Activated CD8-positive, alpha-beta memory T cell treated with anti-CD3 and anti-CD28 coated beads, Interleukin-2, amount 10 ng/mL, durations not matched to agents 7 days and 5 days (primary cell): ENCODE measurements around the gene PCMTD2. TPM values are rescaled to one million over a fixed set of nuclear protein-coding genes. Genes with fewer than 3 reads are reported as not detected.
"Not testable (repeated sequence)": the region's sequence is repeated elsewhere in the genome, so short reads cannot be mapped to it uniquely, and the experiment has no call there.

Source experiments
- ATAC-seq: fragments of 150-1000 bp; cut with Tn5 transposase; one replicate; pipeline ENCODE4 v1.10.0; 2021; ENCODE audit warnings: moderate library complexity
- CTCF ChIA-PET: fragments of 350-600 bp; sonication (Branson Sonifier 250); formaldehyde crosslinking; loops from one replicate; lab custom pipeline; 2021; ENCODE audit warnings: antibody characterized with exemption; lab: Charles Lee
- DNase-seq: peaks from one replicate; pipeline ENCODE4 v3.0.0-alpha.2; 2020
- H3K27ac Mint-ChIP-seq: one replicate; pipeline ENCODE4 v1.8.0; 2021; ENCODE audit warnings: mild to moderate bottlenecking, mixed read lengths
- H3K27me3 Mint-ChIP-seq: one replicate; pipeline ENCODE4 v1.8.0; 2021; ENCODE audit warnings: mixed read lengths
- H3K36me3 Mint-ChIP-seq: one replicate; pipeline ENCODE4 v1.8.0; 2021; ENCODE audit warnings: mild to moderate bottlenecking, mixed read lengths
- H3K4me1 Mint-ChIP-seq: one replicate; pipeline ENCODE4 v1.8.0; 2021; ENCODE audit warnings: mixed read lengths
- H3K4me3 Mint-ChIP-seq: one replicate; pipeline ENCODE4 v1.8.0; 2021; ENCODE audit warnings: mild to moderate bottlenecking, moderate library complexity, mixed read lengths
- H3K9me3 Mint-ChIP-seq: one replicate; pipeline ENCODE4 v1.8.0; 2022; ENCODE audit warnings: low read depth, mixed read lengths
- total RNA-seq, 2 experiments: library from RNA; stranded (reverse); gene quantifications; one replicate each; pipeline ENCODE4 v1.2.3, GENCODE V29; 2021

PCMTD2 gene
- total RNA-seq, 2 experiments from 2014 or later = 28.1 to 38.5 TPM

DNA sequence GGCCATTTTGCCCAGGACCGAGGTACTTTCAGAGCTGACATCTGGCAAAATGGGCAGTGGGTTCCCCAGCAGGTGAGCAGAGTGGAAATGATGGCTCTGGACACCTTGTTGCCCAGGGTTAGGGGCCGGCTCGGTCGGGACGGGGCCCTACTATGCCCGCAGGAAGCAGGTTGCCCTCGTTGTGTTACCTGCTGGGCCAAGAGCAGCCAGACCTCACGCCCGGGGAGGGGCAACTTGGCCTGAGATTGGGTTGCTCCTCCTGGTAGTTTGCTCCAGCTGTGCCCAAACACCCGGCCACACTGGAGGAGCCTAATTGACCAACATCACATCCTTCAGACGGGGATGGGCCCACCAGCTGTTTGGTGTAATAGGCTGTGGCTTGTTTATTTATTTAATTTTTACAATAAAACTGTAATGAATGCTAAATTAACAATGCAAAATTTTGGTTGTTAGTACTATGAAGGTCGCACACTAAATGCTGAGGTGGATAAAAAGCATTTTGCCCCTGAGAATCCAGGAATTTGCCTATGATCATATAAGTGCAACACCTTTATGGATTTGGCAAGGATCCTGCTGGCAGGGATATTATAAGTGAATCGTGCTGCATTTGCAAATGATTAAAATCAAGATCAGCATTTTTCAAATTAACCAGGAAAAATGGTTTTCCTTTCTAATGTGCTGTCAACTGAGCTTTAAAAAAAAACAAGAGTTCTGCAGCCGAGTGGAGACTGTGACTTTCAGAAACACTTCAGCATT, 26.6 kb upstream of the PCMTD2 start:
- no peak for ATAC-seq

GRCh38 chr20:64229507-64230061, 26.0 kb upstream of the PCMTD2 start:
- no peak for ATAC-seq
- H3K4me3 Mint-ChIP-seq = no peak overlapping the region
- H3K36me3 Mint-ChIP-seq = no peaks in the 10 kb centered on the region
- H3K27me3 Mint-ChIP-seq = no peaks in the 10 kb centered on the region
- H3K4me1 Mint-ChIP-seq = peaks cover under 1% of the 10 kb centered on the region
- CTCF ChIA-PET = no interaction called here
- no peak for DNase-seq
- no peak overlapping the region for H3K27ac Mint-ChIP-seq
- H3K9me3 Mint-ChIP-seq = no peaks in the 10 kb centered on the region

More for the DNA sequence above, 26.6 kb upstream of the PCMTD2 start:
- Mint-ChIP-seq H3K4me3 (no peak overlapping the region), H3K4me1 (peaks cover 2% of the 10 kb centered on the region), H3K9me3 (no peaks in the 10 kb centered on the region), H3K27ac (no peak overlapping the region), H3K36me3 (no peaks in the 10 kb centered on the region), H3K27me3 (no peaks in the 10 kb centered on the region)
- no peak for DNase-seq
- CTCF ChIA-PET = no interaction called here

- Mint-ChIP-seq H3K4me3 (no peak overlapping the region), H3K4me1 (no peaks in the 10 kb centered on the region), H3K27ac (no peak overlapping the region), H3K9me3 (no peaks in the 10 kb centered on the region), H3K36me3 (no peaks in the 10 kb centered on the region), H3K27me3 (no peaks in the 10 kb centered on the region)
- DNase-seq (no peak), ATAC-seq (no peak)
- CTCF ChIA-PET = no interaction called here
These were observed 24.9 kb upstream of the PCMTD2 start for GRCh38 chr20:64230461-64231145.

DNA sequence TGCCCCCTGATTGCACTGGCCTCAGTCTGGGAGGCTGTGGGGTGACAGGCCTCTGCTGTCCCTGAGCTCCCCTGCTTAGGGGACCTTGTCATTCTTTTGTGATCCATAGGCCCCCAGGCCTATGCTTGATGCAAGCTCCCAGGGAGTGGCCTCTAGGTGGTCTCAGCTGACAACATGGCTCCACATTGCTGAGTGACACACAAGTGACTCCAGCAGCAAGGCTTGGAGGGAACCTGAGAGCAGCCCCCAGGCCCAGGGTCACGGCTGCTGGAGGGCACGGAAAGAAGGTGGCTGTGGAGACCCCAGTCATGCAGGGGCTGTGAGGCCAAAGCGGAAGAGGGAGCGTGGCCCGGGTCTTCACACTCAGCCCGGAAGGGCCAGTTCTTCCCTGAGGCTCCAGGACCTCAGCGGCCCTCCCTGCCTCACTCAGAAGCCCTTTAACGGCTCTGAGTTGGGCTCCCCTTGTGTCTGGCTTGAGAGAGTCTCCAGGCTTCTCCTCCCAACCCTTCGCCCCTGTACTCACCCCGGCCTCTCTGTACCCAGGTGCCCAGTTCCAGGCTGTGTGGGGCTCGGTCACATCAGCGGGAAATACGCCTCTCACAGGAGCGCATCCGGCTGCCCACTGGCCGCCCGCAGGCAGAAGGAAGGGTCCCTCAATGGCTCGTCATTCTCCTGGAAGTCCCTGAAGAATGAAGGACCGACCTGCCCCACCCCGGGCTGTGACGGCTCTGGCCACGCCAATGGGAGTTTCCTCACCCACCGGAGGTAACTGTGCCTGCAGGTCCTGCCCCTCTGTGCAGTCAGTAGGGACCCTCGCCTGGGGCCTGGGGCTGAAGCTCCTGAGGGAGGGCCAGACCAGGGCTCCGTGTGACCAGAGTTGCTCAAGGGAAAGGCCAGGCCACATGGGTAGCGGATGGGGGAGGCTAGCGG, 23.7 kb upstream of the PCMTD2 start:
- CTCF ChIA-PET = no interaction called here
- H3K27ac Mint-ChIP-seq = no peak overlapping the region

GRCh38 chr20:64232794-64233193, 22.8 kb upstream of the PCMTD2 start:
- Mint-ChIP-seq H3K36me3 (no peaks in the 10 kb centered on the region), H3K27me3 (no peaks in the 10 kb centered on the region), H3K4me3 (no peak overlapping the region), H3K9me3 (no peaks in the 10 kb centered on the region), H3K4me1 (no peaks in the 10 kb centered on the region), H3K27ac (no peak overlapping the region)
- DNase-seq (no peak), ATAC-seq (no peak)
- CTCF ChIA-PET = no interaction called here

More for the DNA sequence above, 23.7 kb upstream of the PCMTD2 start:
- Mint-ChIP-seq H3K4me1 (no peaks in the 10 kb centered on the region), H3K36me3 (no peaks in the 10 kb centered on the region), H3K4me3 (no peak overlapping the region), H3K9me3 (no peaks in the 10 kb centered on the region), H3K27me3 (no peaks in the 10 kb centered on the region)
- DNase-seq (no peak), ATAC-seq (no peak)

GRCh38 chr20:64233725-64234124, 21.8 kb upstream of the PCMTD2 start:
- H3K9me3 Mint-ChIP-seq = no peaks in the 10 kb centered on the region
- no peak overlapping the region for H3K4me3 Mint-ChIP-seq
- no peaks in the 10 kb centered on the region for H3K27me3 Mint-ChIP-seq
- H3K36me3 Mint-ChIP-seq = no peaks in the 10 kb centered on the region
- H3K27ac Mint-ChIP-seq = no peak overlapping the region
- CTCF ChIA-PET = no interaction called here
- DNase-seq = no peak
- no peaks in the 10 kb centered on the region for H3K4me1 Mint-ChIP-seq
- peak; percentile 16 for ATAC-seq

- H3K9me3 Mint-ChIP-seq = no peaks in the 10 kb centered on the region
- no peak for DNase-seq
- no peaks in the 10 kb centered on the region for H3K36me3 Mint-ChIP-seq
- CTCF ChIA-PET = no interaction called here
- no peak overlapping the region for H3K4me3 Mint-ChIP-seq
- no peak for ATAC-seq
- H3K4me1 Mint-ChIP-seq = no peaks in the 10 kb centered on the region
- H3K27ac Mint-ChIP-seq = no peak overlapping the region
- no peaks in the 10 kb centered on the region for H3K27me3 Mint-ChIP-seq
These were observed 21.2 kb upstream of the PCMTD2 start for GRCh38 chr20:64234291-64234791.

DNA sequence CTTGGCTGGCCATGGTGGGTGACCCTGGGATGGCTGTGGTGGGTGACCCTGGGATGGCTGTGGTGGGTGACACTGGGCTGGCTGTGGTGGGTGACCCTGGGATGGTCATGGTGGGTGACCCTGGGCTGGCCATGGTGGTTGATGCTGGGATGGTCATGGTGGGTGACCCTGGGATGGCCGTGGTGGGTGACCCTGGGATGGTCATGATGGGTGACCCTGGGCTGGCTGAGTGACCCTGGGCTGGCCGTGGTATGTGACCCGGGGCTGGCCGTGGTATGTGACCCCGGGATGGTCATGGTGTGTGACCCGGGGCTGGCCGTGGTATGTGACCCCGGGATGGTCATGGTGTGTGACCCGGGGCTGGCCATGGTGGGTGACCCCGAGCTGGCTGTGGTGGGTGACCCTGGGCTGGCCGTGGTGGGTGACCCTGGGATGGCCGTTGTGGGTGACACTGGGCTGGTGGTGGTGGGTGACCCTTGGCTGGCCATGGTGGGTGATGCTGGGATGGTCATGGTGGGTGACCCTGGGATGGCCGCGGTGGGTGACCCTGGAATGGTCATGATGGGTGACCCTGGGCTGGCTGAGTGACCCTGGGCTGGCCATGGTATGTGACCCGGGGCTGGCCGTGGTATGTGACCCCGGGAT, 20.5 kb upstream of the PCMTD2 start:
- H3K36me3 Mint-ChIP-seq, H3K9me3 Mint-ChIP-seq, CTCF ChIA-PET, H3K27ac Mint-ChIP-seq, H3K4me1 Mint-ChIP-seq, DNase-seq, H3K4me3 Mint-ChIP-seq, ATAC-seq, H3K27me3 Mint-ChIP-seq: not testable (repeated sequence)

- Mint-ChIP-seq H3K36me3 (no peaks in the 10 kb centered on the region), H3K4me3 (no peak overlapping the region), H3K27me3 (no peaks in the 10 kb centered on the region), H3K4me1 (no peaks in the 10 kb centered on the region), H3K9me3 (no peaks in the 10 kb centered on the region), H3K27ac (no peak overlapping the region)
- ATAC-seq (no peak), DNase-seq (no peak)
- CTCF ChIA-PET = no interaction called here
These were observed 19.1 kb upstream of the PCMTD2 start for GRCh38 chr20:64236137-64237088.

DNA sequence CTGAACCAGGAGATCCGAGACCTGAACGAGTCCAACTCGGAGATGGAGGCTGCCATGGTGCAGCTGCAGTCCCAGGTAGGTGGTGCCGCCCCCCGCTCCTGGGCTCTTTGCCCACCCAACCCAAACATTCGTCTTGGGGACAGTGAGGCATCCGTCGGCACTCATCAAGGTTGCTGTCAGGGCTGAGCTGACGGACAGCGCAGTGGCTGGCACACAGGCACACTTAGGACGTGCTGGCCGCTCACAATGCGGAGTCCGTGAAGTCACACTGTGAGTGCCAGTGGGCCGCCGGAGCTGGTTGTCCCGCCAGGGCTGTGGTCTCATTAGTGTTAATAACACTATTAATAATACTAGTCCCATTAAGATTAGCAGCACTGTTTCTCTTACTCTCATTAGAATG, 18.2 kb upstream of the PCMTD2 start:
- H3K27ac Mint-ChIP-seq = no peak overlapping the region
- no peak for DNase-seq
- CTCF ChIA-PET = no interaction called here
- H3K9me3 Mint-ChIP-seq = no peaks in the 10 kb centered on the region
- H3K4me1 Mint-ChIP-seq = no peaks in the 10 kb centered on the region
- H3K27me3 Mint-ChIP-seq = peaks cover 5% of the 10 kb centered on the region
- H3K36me3 Mint-ChIP-seq = no peaks in the 10 kb centered on the region
- H3K4me3 Mint-ChIP-seq = no peak overlapping the region
- ATAC-seq = no peak

GRCh38 chr20:64238115-64238825, 17.3 kb upstream of the PCMTD2 start:
- DNase-seq = no peak
- no peak overlapping the region for H3K4me3 Mint-ChIP-seq
- peaks cover 8% of the 10 kb centered on the region for H3K27me3 Mint-ChIP-seq
- no peaks in the 10 kb centered on the region for H3K4me1 Mint-ChIP-seq
- H3K27ac Mint-ChIP-seq = no peak overlapping the region
- no peak for ATAC-seq
- no peaks in the 10 kb centered on the region for H3K36me3 Mint-ChIP-seq
- no peaks in the 10 kb centered on the region for H3K9me3 Mint-ChIP-seq
- CTCF ChIA-PET = no interaction called here
